ENCODE measurements around the gene MYCBP.
"Not testable (repeated sequence)": the region's sequence is repeated elsewhere in the genome, so short reads cannot be mapped to it uniquely, and the experiment has no call there.

MYCBP gene

GRCh38 chr1:38870996-38871395, 2.2 kb downstream of the MYCBP start:
- no peak overlapping the region for H3K4me3 ChIP-seq (ENCODE audit: low read depth, low read length)

GRCh38 chr1:38867208-38867607, 5.9 kb downstream of the MYCBP start:
- no peak overlapping the region for H3K4me3 ChIP-seq (ENCODE audit: low read depth, low read length)

- H3K4me3 ChIP-seq (ENCODE audit: low read depth, low read length), result no peak overlapping the region
These were observed 7.9 kb downstream of the MYCBP start for GRCh38 chr1:38865112-38865715.

- H3K4me3 ChIP-seq (ENCODE audit: low read depth, low read length), result peak overlapping the region; percentile 74
These were observed 12.7 kb downstream of the MYCBP start for GRCh38 chr1:38860454-38860795.

- H3K4me3 ChIP-seq (ENCODE audit: low read depth, low read length), result peak within 1 kb of the TSS; percentile 78
These were observed 13.3 kb downstream of the MYCBP start, which contains the start of gene RRAGC for GRCh38 chr1:38859561-38860453. Gene RRAGC, minus strand, starts transcription at chr1:38859772. Its CDS starts 126 bp downstream, at chr1:38859646.

GRCh38 chr1:38858833-38859560, 14.2 kb downstream of the MYCBP start:
- peak overlapping the region; percentile 78 for H3K4me3 ChIP-seq (ENCODE audit: low read depth, low read length)

- H3K4me3 ChIP-seq (ENCODE audit: low read depth, low read length), result no peak overlapping the region
These were observed 20.4 kb downstream of the MYCBP start for GRCh38 chr1:38852780-38853179.

- no peak overlapping the region for H3K4me3 ChIP-seq (ENCODE audit: low read depth, low read length)
These were observed 25.1 kb downstream of the MYCBP start for GRCh38 chr1:38848071-38848470.

GRCh38 chr1:38846210-38846609, 26.9 kb downstream of the MYCBP start:
- H3K4me3 ChIP-seq (ENCODE audit: low read depth, low read length), result no peak overlapping the region

- not testable (repeated sequence) for H3K4me3 ChIP-seq (ENCODE audit: low read depth, low read length)
These were observed 28.1 kb downstream of the MYCBP start for GRCh38 chr1:38845088-38845487.

GRCh38 chr1:38840281-38840680, 32.9 kb downstream of the MYCBP start:
- H3K4me3 ChIP-seq (ENCODE audit: low read depth, low read length), result no peak overlapping the region

- H3K4me3 ChIP-seq (ENCODE audit: low read depth, low read length), result no peak overlapping the region
These were observed 33.8 kb downstream of the MYCBP start for GRCh38 chr1:38839363-38839762.

- not testable (repeated sequence) for H3K4me3 ChIP-seq (ENCODE audit: low read depth, low read length)
These were observed 36.8 kb downstream of the MYCBP start for GRCh38 chr1:38836316-38836715.

- no peak overlapping the region for H3K4me3 ChIP-seq (ENCODE audit: low read depth, low read length)
These were observed 38.0 kb downstream of the MYCBP start for GRCh38 chr1:38834937-38835827.

- no peak overlapping the region for H3K4me3 ChIP-seq (ENCODE audit: low read depth, low read length)
These were observed 38.8 kb downstream of the MYCBP start for GRCh38 chr1:38834221-38834782.

- H3K4me3 ChIP-seq (ENCODE audit: low read depth, low read length), result no peak overlapping the region
These were observed 40.0 kb downstream of the MYCBP start for GRCh38 chr1:38833146-38833545.

GRCh38 chr1:38832370-38832734, 40.8 kb downstream of the MYCBP start:
- no peak overlapping the region for H3K4me3 ChIP-seq (ENCODE audit: low read depth, low read length)

- no peak overlapping the region for H3K4me3 ChIP-seq (ENCODE audit: low read depth, low read length)
These were observed 41.3 kb downstream of the MYCBP start for GRCh38 chr1:38831731-38832369.

GRCh38 chr1:38829368-38829767, 43.8 kb downstream of the MYCBP start:
- no peak overlapping the region for H3K4me3 ChIP-seq (ENCODE audit: low read depth, low read length)

GRCh38 chr1:38827318-38827717, 45.8 kb downstream of the MYCBP start:
- no peak overlapping the region for H3K4me3 ChIP-seq (ENCODE audit: low read depth, low read length)

All from iPS-11a (cell line).